ENCODE measurements around the gene GBP4. TPM values are rescaled to one million over a fixed set of nuclear protein-coding genes. Genes with fewer than 3 reads are reported as not detected.

Gene GBP4
- total RNA-seq, 1 donor from 2014 or later = 2.2 TPM

DNA sequence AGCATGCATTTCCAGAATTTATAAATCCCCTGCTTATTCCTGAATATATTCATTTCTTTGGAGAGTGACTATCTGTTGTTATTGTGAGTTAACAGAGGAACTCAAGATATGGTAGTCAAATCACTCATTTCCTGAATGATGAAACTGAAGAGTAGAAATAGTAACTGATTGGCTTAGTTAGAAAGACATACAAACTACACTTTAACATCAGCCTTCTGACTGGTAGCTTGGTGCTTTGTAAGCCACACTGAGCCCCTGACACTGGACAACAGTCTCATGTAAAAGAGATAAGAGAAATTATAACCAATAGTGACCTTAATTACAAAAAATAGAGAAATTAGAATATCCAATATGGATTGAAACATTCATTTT, 27.7 kb downstream of the GBP4 start:
- DNase-seq = no peak

DNA sequence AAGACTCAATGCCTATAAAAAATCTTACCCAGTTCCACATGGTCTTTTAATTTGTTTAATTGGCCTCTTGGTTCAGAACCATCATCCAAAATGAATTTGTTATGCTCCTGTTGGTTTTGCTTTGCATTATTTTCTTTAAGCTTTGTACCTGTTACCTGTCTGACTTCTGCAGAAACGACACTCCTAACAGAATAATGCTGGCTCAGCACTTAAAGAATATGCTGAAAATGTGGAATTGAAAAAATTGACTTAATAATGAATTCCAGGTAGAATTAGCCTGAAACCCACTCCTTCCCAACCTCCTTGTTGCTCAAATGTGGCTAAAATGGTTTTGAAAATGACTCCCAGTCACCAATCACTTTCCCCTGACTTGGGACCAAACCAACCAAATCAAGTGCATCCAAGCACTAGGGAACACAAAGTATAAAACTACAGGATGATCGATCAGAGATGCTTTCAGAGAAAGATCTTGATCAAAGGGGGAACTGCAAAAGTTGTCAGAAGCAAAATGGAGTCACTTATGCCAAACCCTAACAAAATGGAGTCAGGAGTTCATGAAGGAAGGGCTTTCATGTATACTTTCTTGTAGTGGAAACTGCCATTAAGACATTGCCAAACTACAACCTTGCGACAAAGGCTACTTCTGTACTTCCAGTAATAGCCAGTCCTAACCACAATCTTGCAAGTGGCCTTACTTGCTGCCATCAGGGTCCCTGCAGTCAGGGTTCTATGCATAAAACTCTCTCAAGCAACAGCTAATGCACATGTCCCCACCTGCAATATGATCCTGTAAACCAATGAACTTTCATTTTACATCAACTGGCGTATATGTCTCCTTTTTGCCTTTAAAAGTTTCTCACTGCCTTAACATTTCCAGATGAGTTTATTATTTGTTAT, 28.3 kb downstream of the GBP4 start:
- DNase-seq = no peak

DNA sequence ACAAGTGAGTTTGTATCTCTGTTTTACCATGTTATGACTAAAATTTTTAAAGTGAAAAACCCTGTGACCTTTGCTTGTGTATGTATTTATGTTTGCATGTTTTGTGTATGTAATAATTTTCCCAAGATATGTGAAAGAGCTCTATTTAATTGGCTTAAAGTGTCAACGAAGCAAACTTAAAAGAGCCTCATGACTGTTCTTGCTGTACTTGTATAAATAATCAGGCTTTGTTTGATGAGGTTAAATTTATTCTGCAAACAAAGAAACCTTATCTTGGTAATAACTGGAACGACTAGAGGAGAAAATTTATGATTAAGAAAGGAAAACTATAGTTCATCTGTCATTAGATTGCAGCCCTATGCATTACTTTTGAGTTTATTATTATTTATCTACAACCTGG, 29.6 kb downstream of the GBP4 start:
- no peak for DNase-seq

DNA sequence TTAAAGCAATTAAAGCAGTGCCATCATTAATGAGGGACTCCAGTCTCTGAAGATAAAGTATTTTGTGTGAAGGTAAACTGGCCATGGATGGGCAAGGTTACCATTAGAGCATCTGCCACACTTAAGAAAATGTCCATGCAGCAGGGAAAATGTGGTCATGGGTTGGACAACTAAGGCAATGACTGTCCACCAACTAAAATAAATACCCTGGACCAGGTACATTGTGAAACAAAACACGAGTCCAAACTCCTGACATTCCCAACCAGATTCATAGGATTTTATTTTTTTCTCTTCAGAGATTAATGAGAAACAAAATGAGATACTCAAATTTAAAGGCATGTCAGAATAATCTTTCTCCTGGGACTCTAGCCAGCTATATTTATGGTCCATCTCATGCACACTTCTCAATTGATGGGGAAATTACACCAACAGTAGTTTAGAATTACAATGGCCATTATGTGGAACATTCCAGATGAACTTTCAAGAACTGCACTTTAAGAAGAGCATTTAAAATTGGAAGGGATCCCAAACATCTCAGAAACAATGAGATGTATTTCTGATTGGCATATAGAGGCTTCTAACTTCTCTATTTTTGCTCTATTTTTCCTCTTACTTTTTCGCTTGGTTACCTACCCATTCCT, 31.0 kb downstream of the GBP4 start:
- DNase-seq = no peak

- no peak for DNase-seq
Measured at GRCh38 chr1:89166705-89167104, 32.0 kb downstream of the GBP4 start.

DNA sequence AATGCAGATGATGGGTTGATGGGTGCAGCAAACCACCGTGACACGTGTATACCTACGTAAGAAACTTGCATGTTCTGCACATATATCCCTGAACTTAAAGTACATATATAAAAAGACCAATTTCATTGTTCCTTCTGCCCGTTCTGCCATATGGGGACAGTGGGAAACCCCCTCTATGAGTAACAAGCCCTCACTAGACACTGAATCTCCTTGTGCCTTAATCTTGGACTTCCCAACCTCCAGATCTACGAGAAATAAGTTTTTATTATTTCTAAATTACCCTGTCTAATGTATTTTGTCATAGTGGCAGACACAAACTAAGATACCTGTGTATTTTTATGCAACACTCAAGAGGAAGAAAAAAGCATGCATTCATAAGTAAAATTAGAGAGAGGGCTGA, 32.9 kb downstream of the GBP4 start:
- no peak for DNase-seq

DNA sequence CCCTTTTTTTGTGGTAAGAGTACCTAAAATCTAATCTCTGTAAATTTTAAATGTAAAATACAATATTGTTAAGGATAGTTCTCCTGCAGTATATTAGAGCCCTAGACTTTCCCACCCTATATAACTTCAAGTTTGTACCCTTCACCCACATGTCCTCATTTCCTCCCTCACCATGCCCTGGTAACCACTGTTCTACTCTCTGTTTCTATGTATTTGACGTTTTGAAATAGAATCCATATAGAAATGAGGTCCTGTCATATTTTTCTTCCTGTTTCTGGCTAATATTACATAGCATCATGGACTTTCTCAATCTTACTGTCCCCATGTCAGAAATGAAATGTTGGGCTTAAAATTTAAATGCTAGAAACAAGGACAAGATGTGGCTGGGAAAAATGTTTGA, 47.7 kb downstream of the GBP4 start:
- DNase-seq = no peak

- DNase-seq = no peak
Measured at GRCh38 chr1:89149976-89150375, 48.8 kb downstream of the GBP4 start.

DNA sequence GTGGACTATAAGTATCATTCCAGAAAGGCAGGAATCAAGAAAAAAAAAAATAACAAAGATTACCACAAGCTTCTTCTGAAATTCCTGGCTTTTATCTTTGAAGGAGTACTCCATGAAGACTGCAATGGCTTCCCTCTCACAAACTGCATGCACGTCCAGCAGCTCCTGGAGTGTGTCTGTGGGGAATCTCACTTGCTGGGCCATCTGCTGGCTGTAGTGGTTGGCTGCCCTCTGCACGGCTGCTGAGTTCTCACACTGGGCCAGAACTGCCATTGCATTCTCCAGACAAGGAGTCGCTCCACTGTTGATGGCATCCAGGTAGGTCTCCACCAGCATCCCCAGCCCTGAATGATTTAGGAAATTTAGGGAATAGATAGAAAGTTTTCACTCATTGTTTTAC, 49.5 kb downstream of the GBP4 start:
- DNase-seq = peak; percentile 6

DNA sequence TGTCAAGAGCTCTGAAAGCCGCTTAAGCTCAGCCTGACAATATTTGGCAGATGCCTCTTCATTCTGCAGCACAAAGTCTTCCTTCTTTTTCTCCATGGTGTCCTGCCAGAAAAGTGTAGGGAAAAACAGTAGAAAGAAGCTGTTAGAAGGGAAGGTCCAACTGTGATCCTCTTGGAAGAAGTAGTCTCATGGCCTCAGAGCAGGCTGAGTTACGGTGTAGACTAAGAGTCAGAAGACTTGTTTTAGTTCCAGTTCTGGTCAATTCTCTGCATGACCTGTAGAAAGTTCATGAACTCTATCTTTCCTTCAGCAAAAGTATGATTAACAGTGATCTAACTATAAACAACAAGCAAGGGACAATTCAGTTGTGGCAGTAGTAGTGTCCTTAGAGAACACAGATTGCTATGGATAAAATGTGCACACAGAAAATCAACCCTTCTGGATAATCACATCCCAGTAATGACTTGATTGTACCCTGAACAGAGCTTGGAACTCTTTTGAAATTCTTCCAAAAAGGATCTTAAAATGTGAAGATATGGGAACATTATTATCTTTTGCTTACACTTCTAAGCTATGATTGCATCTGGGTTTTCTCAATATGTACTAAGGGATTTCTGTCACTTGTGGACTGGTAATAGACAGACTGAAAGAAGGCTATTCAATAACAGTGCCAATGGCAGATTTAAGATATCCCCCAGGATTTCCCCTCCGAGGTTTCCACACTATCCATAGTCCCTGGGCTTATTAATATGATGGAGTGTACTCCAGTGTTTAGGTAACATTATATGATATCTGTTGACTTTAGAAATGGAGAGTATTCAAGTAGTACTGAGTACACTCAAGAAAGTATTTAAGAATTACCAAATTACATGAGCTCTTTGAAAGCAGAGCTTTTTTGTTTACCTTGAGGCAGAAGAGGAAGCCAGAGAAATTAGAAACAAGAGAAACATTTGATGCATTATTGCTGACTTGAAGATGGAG, 50.8 kb downstream of the GBP4 start:
- DNase-seq = no peak

- no peak for DNase-seq
Measured at GRCh38 chr1:89146721-89147120, 52.0 kb downstream of the GBP4 start.

DNA sequence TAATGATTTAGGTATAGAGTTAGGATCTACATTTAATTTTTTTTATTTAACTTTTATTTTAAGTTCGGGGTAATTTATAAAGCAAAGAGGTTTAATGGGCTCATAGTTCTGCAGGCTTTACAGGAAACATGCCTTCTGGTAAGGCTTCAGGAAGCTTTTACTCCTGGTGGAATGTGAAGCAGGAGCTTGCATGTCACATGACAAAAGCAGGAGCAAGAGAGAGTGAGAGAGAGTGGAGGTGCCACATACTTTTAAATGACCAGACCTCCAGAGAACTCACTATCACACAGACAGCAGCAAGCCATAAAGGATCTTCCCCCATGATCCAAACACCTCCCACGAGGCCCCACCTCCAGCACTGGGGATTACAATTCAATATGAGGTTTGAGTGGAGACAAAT, 55.3 kb downstream of the GBP4 start:
- no peak for DNase-seq

- no peak for DNase-seq
Measured at GRCh38 chr1:89142160-89142559, 56.6 kb downstream of the GBP4 start.

DNA sequence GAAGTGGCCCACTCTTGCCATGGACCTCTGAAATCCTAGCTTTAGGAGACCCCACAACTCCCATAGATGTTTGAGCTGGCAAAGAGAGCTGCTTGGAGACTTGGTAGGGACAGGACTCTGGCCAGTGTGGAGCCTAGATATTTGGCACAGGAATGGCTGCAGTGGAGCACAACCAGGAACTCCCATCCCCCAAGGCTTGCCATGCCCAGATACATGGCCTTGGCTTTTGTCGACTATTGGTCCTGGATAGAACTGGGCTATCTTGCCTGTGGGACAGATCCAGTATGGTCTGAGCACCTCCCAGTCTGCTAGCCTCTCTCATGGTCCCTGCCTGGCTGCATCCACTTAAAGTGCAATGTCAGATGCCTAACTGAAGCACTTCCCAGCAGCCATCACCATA, 65.0 kb downstream of the GBP4 start:
- no peak for DNase-seq

Other genes with a start within 250 kb of the GBP4 start
- gene KYAT3, start 206.3 kb downstream of the GBP4 start, total RNA-seq = 19.8 TPM
- gene RBMXL1, start 206.3 kb downstream of the GBP4 start, total RNA-seq = 35.7 TPM
- 0.94 TPM for gene GBP3, start 176.1 kb downstream of the GBP4 start, total RNA-seq
- gene GBP1, start 133.7 kb downstream of the GBP4 start, total RNA-seq = 1.9 TPM
- 0.62 TPM for gene GBP2, start 72.8 kb downstream of the GBP4 start, total RNA-seq
- gene GBP7, start 22.9 kb downstream of the GBP4 start, total RNA-seq = not detected
- 1.6 TPM for gene GBP5, start 73.9 kb upstream of the GBP4 start, total RNA-seq
- 0.47 TPM for gene GBP6, start 165.1 kb upstream of the GBP4 start, total RNA-seq

Measured in occipital lobe (tissue), 2 donors.